ENCODE measurements around the gene TGM1. TPM values are rescaled to one million over a fixed set of nuclear protein-coding genes. Genes with fewer than 3 reads are reported as not detected.

TGM1 gene
- total RNA-seq, 1 donor from 2014 or later, result 4.9 TPM

GRCh38 chr14:24231263-24232120 is 31.5 kb downstream of the TGM1 start:
- Mint-ChIP-seq H3K27ac (peak overlapping the region; percentile 37), H3K9me3 (no peaks in the 10 kb centered on the region), H3K27me3 (ENCODE audit: insufficient read depth, low read depth) (no peaks in the 10 kb centered on the region), H3K4me3 (peak overlapping the region; percentile 100), H3K36me3 (peaks cover 6% of the 10 kb centered on the region), H3K4me1 (peaks cover 23% of the 10 kb centered on the region)
- H3K79me2 ChIP-seq (ENCODE audit: low read depth), result peaks cover 73% of the 10 kb centered on the region
- H3K27me3 ChIP-seq, result no peaks in the 10 kb centered on the region
- peak overlapping the region; percentile 100 for H2AFZ ChIP-seq (replicated peaks)
- no peak overlapping the region for H3K27ac ChIP-seq
- peaks cover 15% of the 10 kb centered on the region for H3K4me1 ChIP-seq
- peak overlapping the region; percentile 88 for H3K9ac ChIP-seq
- TF ChIP-seq CTCF (IDR thresholded peaks at IDR 0.05) (no peak), EZH2phosphoT487 (IDR thresholded peaks at IDR 0.05) (no peak), EZH2 (IDR thresholded peaks at IDR 0.05) (no peak)
- DNase-seq (ENCODE audit: low spot score), result no peak
- no peaks in the 10 kb centered on the region for H3K9me3 ChIP-seq (ENCODE audit: low read depth)
- H3F3A ChIP-seq (ENCODE audit: low read depth), result peaks cover 18% of the 10 kb centered on the region
- H3K36me3 ChIP-seq, result no peaks in the 10 kb centered on the region
- peak overlapping the region; percentile 87 for H3K4me3 ChIP-seq
- peaks cover 18% of the 10 kb centered on the region for H4K20me1 ChIP-seq (ENCODE audit: low read depth)
- H3K4me2 ChIP-seq, result peak overlapping the region; percentile 93

- Histone ChIP-seq H3F3A (ENCODE audit: low read depth) (peaks cover 18% of the 10 kb centered on the region), H3K79me2 (ENCODE audit: low read depth) (peaks cover 90% of the 10 kb centered on the region), H3K27ac (no peak overlapping the region), H3K4me2 (no peak overlapping the region), H3K36me3 (no peaks in the 10 kb centered on the region), H3K9ac (no peak overlapping the region), H3K4me3 (no peak overlapping the region), H3K9me3 (ENCODE audit: low read depth) (no peaks in the 10 kb centered on the region), H4K20me1 (ENCODE audit: low read depth) (peaks cover 26% of the 10 kb centered on the region), H2AFZ (replicated peaks) (no peak overlapping the region), H3K27me3 (no peaks in the 10 kb centered on the region), H3K4me1 (peaks cover 15% of the 10 kb centered on the region)
- no peak for TF ChIP-seq CTCF (IDR thresholded peaks at IDR 0.05)
- no peak for TF ChIP-seq EZH2 (IDR thresholded peaks at IDR 0.05)
- TF ChIP-seq EZH2phosphoT487 (IDR thresholded peaks at IDR 0.05), result no peak
- Mint-ChIP-seq H3K27me3 (ENCODE audit: insufficient read depth, low read depth) (no peaks in the 10 kb centered on the region), H3K4me3 (no peak overlapping the region), H3K36me3 (peaks cover 6% of the 10 kb centered on the region), H3K9me3 (no peaks in the 10 kb centered on the region), H3K4me1 (peaks cover 17% of the 10 kb centered on the region), H3K27ac (no peak overlapping the region)
- DNase-seq (ENCODE audit: low spot score), result no peak
Measured at GRCh38 chr14:24228902-24229301, 34.1 kb downstream of the TGM1 start.

GRCh38 chr14:24226473-24226872 is 36.5 kb downstream of the TGM1 start:
- peaks cover 6% of the 10 kb centered on the region for H3K36me3 Mint-ChIP-seq
- no peak overlapping the region for H3K9ac ChIP-seq
- no peak overlapping the region for H3K4me3 Mint-ChIP-seq
- peaks cover 98% of the 10 kb centered on the region for H3K79me2 ChIP-seq (ENCODE audit: low read depth)
- H3F3A ChIP-seq (ENCODE audit: low read depth), result peaks cover 6% of the 10 kb centered on the region
- H3K4me3 ChIP-seq, result no peak overlapping the region
- no peaks in the 10 kb centered on the region for H3K9me3 ChIP-seq (ENCODE audit: low read depth)
- peaks cover 7% of the 10 kb centered on the region for H3K4me1 Mint-ChIP-seq
- no peaks in the 10 kb centered on the region for H3K9me3 Mint-ChIP-seq
- no peaks in the 10 kb centered on the region for H3K27me3 ChIP-seq
- H3K4me2 ChIP-seq, result no peak overlapping the region
- TF ChIP-seq EZH2 (IDR thresholded peaks at IDR 0.05) (no peak), EZH2phosphoT487 (IDR thresholded peaks at IDR 0.05) (no peak), CTCF (IDR thresholded peaks at IDR 0.05) (no peak)
- no peak overlapping the region for H3K27ac ChIP-seq
- peaks cover 34% of the 10 kb centered on the region for H4K20me1 ChIP-seq (ENCODE audit: low read depth)
- no peaks in the 10 kb centered on the region for H3K36me3 ChIP-seq
- no peak overlapping the region for H3K27ac Mint-ChIP-seq
- H3K4me1 ChIP-seq, result peaks cover 8% of the 10 kb centered on the region
- H2AFZ ChIP-seq (replicated peaks), result no peak overlapping the region
- H3K27me3 Mint-ChIP-seq (ENCODE audit: insufficient read depth, low read depth), result no peaks in the 10 kb centered on the region
- DNase-seq (ENCODE audit: low spot score), result no peak

Data from neural progenitor cell (in vitro differentiated cells).